Endothelial cell of hepatic sinusoid (primary cell): Measurements from ENCODE around the gene CCDC85B.

Source experiments
- in situ Hi-C: cut with HindIII; loops from 2 replicates; pipeline ENCODE4 v1.10.0; 2017; ENCODE audit warnings: low sequenced_read_pairs

Gene CCDC85B

DNA sequence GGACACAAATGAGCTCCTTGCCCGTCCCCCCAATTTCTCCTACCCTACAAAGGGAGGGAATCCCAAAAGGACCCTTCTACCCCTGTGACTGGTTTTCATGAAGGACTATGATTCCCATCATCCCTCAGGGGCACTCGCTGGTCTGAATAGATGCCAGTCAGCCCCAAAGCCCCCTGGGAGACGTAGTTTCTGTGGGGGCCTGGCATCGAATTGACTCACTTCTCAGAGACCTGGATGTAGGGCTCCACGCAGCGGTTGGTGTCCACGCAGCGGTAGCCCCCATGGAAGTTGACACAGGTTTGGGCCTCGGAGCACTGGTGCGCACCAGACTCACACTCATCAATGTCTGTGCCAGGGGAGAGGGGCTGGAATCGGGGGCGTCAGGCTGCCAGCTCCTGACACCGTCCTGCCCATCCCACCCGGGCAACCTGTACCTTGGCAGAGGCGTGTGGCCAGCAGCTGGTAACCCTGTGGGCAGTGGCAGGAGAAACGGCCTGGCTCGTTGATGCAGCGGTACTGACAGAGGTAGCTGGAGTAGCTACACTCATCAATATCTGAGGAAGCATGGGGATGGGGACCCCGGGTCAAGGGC, 22.3 kb upstream of the CCDC85B start:
- in situ Hi-C loops, result no loop called here

DNA sequence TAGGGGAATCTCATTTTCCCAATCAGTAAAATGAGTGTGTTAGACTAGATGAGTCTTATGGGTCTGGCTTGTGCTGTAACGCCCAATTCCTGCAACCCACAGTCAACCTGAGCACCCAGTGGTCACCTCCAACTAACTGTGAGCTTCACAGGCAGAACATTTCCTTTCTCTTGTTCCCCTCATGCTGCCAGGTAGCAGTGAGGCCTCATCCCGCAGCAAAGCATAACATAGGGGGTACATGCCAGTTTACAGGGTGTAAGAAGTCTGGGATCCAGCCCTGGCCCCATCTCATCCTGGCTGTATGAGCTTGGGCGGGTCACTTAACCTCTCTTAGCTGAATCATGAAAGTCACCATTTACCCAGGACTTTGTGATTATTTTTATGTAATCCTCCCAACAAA, 21.6 kb upstream of the CCDC85B start:
- in situ Hi-C loops, result no loop called here

GRCh38 chr11:65869643-65870306, 20.7 kb upstream of the CCDC85B start:
- in situ Hi-C loops, result no loop called here

- in situ Hi-C loops, result no loop called here
These were observed 20.2 kb upstream of the CCDC85B start for GRCh38 chr11:65870307-65870658.

DNA sequence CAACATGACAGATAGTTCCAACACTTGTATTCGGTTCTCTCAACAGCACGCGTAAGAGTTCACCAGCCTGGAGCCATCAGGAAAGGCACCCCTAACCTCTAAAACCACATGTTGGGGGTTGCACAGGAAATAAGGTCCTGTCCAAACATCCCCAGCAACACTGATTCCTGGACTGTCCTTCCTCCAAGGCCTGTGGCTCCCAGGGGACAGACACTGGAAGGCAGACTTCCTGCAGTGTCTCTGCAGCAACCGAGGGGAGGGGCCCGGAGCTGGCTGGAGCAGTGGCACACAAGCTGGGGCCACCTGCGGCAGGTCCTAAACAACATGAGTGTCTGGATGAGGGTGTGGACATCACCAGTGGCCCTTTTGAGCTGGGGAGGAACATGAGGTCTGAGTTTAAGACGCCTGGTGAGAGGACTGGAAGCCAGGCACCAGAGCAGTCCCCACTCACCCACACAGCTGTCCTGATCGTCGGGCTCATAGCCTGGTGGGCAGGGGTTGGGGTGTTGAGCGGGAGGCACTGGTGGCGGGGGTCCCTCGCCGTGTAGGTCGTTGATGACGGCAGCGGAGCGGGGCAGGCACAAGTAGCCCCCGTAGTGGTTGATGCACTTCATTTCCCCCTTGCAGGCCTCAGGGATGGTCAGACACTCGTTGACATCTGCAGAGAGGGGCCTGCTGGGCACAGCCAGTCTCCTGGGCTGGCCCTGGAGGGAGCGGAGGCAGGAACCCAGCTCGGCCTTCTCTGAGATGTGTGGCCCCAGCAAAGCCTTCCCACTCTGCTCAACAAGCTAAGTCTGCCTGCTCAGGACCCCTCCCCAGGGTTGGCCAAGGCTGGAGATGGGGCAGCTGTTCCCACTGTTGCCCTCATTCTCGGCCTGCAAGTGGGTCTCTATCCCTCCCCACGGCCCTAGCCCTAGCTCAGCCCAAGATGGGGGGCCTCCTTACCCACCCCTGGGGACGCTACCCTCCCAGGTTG, 19.5 kb upstream of the CCDC85B start:
- in situ Hi-C loops, result no loop called here

DNA sequence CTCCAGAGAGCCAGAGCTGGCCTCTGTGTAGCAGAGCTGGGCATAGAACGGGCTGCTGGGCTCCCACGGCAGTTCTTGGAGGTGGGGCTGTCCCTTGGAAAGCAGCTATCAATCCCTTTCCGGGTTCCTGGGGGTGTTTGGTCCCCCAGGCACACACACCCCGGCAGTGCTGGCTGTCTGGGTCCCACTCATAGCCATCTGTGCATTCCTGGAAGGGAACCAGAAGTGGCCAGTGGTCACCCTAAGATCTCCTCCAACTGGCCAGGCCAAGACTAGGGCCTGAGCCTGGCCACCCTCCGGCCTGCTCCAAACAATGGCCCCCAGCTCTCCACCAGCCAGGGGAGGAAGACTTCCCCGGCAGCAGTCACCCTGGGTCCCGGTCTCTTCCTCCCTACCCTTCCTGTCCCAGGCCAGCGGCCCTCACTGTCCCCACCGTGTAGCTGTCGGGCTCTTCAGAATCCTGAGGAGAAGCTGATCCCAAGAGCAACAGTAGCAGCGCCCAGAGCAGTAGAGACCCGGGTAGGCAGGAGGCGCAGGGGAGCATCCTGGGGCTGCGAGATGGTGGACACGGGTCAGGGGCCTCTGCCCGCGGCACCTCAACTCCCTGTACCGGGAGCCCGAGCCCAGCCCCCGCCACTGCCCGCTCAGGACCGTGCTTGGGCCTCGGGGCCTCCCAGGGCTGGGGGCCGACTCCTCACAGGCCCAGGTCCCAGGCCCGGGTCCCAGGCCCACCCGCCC, 18.5 kb upstream of the CCDC85B start:
- in situ Hi-C loops, result no loop called here

DNA sequence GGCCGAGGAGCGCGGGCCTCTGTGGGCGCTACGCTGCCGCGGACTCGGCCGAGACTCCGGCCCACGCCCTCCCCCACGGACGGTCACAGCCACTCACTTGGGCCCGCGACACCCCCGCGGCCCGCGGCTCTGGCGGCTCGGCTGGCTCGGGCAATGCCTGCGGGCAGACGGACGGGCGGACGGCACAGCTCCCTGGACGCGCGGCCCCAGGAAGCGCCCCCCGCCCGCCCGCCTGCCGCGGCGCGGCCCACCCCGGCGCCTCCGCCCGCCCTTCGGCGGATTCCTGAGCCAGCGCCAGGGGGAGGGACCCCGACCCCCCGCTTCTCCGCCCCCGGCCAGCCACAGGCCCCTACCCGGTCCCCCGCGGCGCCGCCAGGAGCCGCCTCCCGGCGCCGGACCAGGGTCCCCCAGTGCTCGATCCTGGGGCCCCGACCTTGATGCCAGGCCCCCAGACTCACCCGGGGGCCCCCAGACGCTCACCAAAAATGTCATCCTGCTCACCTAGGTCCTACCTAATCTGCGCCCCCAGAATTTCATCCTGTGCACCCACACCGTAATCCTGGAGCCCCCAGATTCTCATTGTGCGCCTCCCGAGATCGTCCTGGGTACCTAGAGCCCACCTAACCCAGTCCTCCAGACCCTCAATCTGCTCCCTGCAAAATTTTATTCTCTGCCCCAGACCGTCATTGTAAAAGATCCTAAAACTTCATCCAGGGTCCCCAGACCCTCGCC, 17.7 kb upstream of the CCDC85B start, which contains the start of gene EFEMP2:
Gene EFEMP2, minus strand, starts transcription at position 215 of the 732 bp plus-strand sequence. CDS start 446 bp downstream, outside the sequence.
- in situ Hi-C loops, result no loop called here

DNA sequence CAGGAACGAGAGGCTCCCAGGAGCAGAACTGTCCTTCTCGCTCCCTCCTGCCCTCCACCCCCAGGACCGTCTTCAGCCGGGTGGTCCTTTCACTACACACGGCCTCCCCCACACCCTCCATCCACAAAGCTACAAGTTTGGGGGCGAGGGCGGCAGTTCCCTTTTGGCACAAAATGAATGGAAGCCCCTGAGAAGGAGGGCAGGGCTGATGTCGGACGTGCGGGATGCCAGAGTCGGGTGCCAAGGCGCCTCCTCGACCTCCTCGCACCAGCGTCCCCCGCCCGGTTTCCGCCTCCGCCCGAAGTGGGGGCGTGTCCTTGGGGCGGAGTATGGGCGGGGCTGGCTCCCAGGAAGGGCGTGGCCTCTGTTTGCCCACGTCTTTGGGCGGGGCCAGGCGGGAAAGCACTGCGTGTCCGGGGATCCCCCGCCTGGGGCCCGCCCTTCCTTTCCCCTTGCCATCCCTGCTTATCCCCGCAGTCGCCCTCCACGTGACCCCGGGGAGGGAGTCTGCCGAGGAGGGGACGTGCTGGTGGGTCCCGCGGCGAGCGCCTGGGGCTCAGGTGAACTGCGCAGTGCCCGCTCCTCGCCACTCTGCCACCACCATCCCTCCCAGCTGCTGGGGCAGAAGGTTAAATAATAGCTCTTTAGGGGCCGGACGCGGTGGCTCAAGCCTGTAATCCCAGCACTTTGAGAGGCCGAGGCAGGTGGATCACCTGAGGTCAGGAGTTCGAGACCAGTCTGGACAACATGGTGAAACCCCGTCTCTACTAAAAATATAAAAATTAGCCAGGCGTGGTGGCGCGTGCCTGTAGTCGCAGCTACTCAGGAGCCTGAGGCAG, 16.9 kb upstream of the CCDC85B start:
- in situ Hi-C loops, result no loop called here

DNA sequence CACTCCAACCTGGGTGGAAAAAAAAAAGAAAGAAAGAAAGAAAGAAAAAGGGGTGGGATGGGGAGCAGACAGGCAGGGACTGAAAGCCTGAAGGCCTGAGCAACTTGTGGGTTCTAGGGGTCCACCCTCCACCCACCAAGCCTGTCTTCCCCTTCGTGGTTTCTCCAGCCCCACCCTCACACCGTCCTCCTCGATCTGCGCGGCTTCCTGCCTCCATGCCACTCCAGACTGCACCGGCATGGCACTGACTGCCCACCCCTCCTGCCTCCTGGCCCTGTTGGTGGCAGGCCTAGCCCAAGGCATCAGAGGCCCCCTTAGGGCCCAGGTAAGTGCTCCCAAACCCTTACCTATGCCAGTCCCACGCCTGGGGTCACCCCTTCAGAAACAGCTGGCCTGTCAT, 10.9 kb upstream of the CCDC85B start, which contains the start of gene CTSW:
Gene CTSW, plus strand, starts transcription at position 221 of the 400 bp plus-strand sequence. Its CDS starts 18 bp downstream, at position 239.
- in situ Hi-C loops, result no loop called here

GRCh38 chr11:65880027-65880426, 10.4 kb upstream of the CCDC85B start:
- in situ Hi-C loops, result no loop called here

DNA sequence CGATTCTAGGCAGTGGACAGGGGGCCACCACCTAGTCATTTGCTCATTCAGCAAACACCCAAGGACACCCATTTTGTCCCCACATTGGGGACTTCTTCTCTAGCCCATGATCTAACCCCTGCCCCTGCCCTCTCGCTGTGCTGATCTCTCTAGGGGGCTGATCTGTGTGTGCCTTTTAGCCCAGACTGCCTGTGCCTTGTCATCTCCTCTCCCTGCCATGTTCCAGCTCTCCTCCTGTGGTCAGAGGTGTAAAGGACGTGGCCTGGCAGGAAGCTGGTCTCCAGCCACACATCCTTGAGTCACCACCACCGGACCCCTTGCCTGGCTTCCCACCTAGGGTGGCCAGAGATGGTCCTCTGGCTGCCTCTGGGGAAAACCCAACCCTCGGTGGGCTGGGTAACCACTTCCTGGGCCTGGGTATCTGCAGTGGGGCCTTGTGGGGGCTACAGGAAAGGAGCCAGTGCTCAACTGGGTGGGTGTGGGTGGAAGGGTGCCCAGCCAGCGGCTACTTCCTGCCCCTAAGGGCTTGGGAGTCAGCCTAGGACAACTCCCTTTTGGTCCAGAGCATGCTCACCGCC, 9.5 kb upstream of the CCDC85B start:
- in situ Hi-C loops, result no loop called here

DNA sequence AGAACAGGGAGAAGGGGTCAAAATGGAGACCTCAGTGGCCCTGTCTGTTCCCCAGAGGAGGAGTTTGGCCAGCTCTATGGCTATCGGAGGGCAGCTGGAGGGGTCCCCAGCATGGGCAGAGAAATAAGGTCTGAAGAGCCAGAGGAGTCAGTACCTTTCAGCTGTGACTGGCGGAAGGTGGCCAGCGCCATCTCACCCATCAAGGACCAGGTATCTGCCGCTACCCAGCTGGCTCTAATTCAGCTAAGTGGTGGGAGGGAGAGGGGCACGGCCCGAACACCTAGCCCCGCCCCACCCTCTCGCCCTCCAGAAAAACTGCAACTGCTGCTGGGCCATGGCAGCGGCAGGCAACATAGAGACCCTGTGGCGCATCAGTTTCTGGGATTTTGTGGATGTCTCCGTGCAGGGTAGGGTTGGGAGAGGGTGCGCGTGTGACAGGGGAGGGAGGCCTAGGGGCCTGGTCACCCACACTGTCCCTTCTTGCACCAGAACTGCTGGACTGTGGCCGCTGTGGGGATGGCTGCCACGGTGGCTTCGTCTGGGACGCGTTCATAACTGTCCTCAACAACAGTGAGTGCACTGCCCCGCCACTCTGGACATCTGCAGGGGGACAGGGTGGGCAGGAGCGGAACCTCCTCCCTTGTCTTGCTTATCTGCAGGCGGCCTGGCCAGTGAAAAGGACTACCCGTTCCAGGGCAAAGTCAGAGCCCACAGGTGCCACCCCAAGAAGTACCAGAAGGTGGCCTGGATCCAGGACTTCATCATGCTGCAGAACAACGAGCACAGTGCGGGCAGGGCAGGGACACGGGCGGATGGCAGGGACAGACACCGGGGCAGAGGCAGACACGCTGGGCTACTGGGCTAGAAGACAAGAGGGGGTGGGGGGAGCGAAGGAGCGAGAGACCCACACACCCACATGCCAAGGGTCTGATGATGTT, 8.1 kb upstream of the CCDC85B start:
- in situ Hi-C loops, result no loop called here

DNA sequence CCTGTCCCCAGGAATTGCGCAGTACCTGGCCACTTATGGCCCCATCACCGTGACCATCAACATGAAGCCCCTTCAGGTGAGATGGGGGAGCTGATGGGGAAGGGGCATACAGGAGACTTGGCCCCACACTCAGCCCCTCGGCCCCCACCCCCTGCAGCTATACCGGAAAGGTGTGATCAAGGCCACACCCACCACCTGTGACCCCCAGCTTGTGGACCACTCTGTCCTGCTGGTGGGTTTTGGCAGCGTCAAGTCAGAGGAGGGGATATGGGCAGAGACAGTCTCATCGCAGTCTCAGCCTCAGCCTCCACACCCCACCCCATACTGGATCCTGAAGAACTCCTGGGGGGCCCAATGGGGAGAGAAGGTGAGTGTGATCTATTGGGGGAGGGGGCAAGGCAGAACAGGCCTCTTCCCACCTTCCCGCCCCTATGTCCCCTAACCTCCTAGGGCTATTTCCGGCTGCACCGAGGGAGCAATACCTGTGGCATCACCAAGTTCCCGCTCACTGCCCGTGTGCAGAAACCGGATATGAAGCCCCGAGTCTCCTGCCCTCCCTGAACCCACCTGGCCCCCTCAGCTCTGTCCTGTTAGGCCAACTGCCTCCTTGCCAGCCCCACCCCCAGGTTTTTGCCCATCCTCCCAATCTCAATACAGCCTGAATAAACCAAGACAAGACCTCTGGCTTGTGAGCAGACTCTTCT, 7.3 kb upstream of the CCDC85B start:
- in situ Hi-C loops, result no loop called here

DNA sequence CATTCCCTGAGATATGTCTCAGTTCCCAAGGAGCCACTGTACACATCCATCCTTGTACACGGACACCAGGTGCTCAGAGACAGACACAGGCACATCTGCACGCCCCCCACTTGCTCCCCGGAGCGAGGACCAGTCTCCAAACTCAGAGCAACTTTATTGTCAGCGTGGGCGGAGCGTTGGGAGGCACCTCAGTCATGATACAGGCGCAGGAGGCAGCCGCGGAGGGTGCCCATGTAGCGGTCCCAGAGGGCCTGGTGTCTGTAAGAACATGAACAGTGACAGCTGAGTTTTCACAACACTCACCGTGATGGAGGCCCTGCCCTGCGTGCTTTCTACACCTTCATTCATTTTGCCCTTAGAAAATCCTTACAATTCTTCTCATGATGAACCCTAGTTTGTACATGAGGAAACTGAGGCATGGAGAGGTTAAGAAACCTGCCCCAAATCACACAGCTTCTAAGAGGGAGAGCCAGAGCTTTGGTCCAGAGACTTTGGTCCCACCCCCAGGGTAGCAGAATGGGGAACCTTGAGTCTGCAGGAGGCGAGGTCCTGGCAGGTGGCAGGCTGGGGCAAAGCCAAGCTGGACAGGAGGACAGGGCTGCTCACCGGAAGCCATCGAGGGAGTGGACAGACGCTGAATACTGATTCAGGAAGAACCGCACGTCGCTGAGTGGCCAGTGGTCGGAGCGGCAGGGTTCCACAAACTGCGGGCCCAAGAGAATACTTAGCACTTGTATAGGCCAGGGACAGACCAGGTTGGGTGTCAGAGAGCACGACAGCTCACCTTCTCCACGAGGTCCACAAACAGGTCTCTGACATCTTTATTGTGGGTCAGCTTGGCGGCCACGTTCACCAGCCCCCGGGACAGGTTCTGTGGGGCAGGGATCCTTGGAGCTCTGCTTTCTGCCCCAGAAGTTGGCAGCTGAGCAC, 6.4 kb upstream of the CCDC85B start:
- in situ Hi-C loops, result no loop called here

- in situ Hi-C loops, result no loop called here
These were observed 5.8 kb upstream of the CCDC85B start for GRCh38 chr11:65884716-65885092.

DNA sequence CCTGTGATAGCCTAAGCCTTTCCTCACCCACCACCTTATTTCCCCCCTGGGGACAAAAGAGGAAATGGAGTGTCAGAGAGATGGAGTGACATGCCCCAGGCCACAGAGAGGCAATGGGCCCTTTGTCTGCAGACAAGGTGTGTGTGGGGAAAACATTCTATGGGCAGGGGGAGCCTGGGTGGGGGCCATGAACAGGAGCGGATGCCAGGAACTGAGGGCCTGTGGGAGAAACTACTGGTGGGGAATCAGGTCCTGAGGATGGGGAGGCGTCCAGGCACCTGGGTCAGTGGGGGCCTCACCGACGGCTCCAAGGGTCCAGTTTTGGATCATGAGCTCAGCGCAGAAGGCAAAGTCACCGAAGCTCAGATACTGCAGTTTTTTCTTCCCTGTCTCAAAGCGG, 5.2 kb upstream of the CCDC85B start:
- in situ Hi-C loops, result no loop called here
